D341Med (cell line): ENCODE measurements around the gene ARHGEF3.

Experiments used
- DNase-seq: peaks from one replicate; pipeline ENCODE4 v3.0.0; 2012; ENCODE audit warnings: low spot score

ARHGEF3 gene

DNA sequence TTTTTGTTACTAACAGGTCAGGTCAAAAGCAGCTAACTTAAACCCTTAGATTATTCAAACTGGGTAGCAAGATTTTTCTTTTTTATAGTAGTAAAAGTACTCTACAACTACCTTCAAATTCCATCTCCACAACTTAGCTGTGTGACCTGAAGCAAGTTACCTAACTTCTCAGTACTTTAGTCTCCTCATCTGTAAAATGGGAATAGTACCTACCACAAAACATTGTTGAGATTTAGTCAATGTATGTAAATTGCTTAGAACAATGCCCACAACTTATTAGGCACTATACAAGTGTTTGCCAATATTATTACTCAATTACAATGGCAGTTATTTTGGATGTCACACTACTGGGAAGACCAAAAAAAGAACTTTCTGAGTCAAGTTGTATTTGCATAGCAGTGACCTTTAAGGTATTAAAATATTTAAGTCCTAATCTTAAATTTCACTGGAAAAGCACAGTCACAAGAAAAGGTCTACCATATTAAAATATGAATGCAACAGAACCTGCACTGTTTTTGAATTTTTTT, 121.6 kb downstream of the ARHGEF3 start:
- no peak for DNase-seq
